Measurements from ENCODE around the gene PAK1IP1. TPM values are rescaled to one million over a fixed set of nuclear protein-coding genes. Genes with fewer than 3 reads are reported as not detected.
"Not testable (repeated sequence)": the region's sequence is repeated elsewhere in the genome, so short reads cannot be mapped to it uniquely, and the experiment has no call there.

PAK1IP1 gene
- total RNA-seq, 1 experiment from 2014 or later, result 34.0 TPM

- H4K20me1 ChIP-seq (ENCODE audit: low read length); H3K9me3 ChIP-seq (ENCODE audit: low read length); intact Hi-C loops (cut with micrococcal nuclease); DNase-seq; H3K9ac ChIP-seq (ENCODE audit: low read length); H3K4me2 ChIP-seq (ENCODE audit: low read length); H3K27ac ChIP-seq (ENCODE audit: low read length); H3K27me3 ChIP-seq (ENCODE audit: low read length); BruUV-seq (replicated peaks); H3K4me3 ChIP-seq (ENCODE audit: low read length); H3K9me2 ChIP-seq (replicated peaks; ENCODE audit: low read length); CTCF ChIA-PET; H2AFZ ChIP-seq (ENCODE audit: low read length); H3F3A ChIP-seq (ENCODE audit: low read length, unreplicated experiment); ATAC-seq: not testable (repeated sequence)
- Histone ChIP-seq H3K79me2 (ENCODE audit: low read length) (peaks cover 81% of the 10 kb centered on the region), H3K4me1 (ENCODE audit: insufficient read depth, low read length) (peaks cover 21% of the 10 kb centered on the region), H3K36me3 (ENCODE audit: low read depth, low read length) (peaks cover 21% of the 10 kb centered on the region)
- POLR2A ChIA-PET (ENCODE audit: unreplicated experiment), result interaction anchor here (0.5 kb wide), 1 partner anchor 29 kb away, joined by 3 read pairs; the partner anchor contains the start of gene TMEM14C
Measured at GRCh38 chr6:10751757-10752156, 57.0 kb downstream of the PAK1IP1 start.

GRCh38 chr6:10756085-10756484, 61.3 kb downstream of the PAK1IP1 start:
- no TSS peak for BruUV-seq (replicated peaks)

More at GRCh38 chr6:10756085-10756484, 61.3 kb downstream of the PAK1IP1 start:
- peaks cover 53% of the 10 kb centered on the region for H3K79me2 ChIP-seq (ENCODE audit: low read length)
- no peaks in the 10 kb centered on the region for H4K20me1 ChIP-seq (ENCODE audit: low read length)
- ChIA-PET CTCF (interaction anchor here (0.7 kb wide), 1 partner anchor 277 kb away, joined by 3 read pairs; no protein-coding TSS in a partner anchor), POLR2A (ENCODE audit: unreplicated experiment) (no interaction called here)
- H3K9me2 ChIP-seq (replicated peaks; ENCODE audit: low read length), result no peaks in the 10 kb centered on the region
- peaks cover 5% of the 10 kb centered on the region for H3F3A ChIP-seq (ENCODE audit: low read length, unreplicated experiment)
- intact Hi-C loops (cut with micrococcal nuclease), result no loop called here
- peaks cover 29% of the 10 kb centered on the region for H3K4me1 ChIP-seq (ENCODE audit: insufficient read depth, low read length)
- no peak overlapping the region for H3K4me3 ChIP-seq (ENCODE audit: low read length)
- peaks cover 35% of the 10 kb centered on the region for H3K36me3 ChIP-seq (ENCODE audit: low read depth, low read length)
- ATAC-seq (no peak), DNase-seq (no peak)
- H3K27ac ChIP-seq (ENCODE audit: low read length), result no peak overlapping the region
- H2AFZ ChIP-seq (ENCODE audit: low read length), result no peak overlapping the region
- H3K9me3 ChIP-seq (ENCODE audit: low read length), result no peaks in the 10 kb centered on the region
- no peak overlapping the region for H3K9ac ChIP-seq (ENCODE audit: low read length)
- no peak overlapping the region for H3K4me2 ChIP-seq (ENCODE audit: low read length)
- no peak for TF ChIP-seq EZH2phosphoT487 (IDR thresholded peaks at IDR 0.05; ENCODE audit: borderline replicate concordance, low read length)
- TF ChIP-seq, protein P1, sequence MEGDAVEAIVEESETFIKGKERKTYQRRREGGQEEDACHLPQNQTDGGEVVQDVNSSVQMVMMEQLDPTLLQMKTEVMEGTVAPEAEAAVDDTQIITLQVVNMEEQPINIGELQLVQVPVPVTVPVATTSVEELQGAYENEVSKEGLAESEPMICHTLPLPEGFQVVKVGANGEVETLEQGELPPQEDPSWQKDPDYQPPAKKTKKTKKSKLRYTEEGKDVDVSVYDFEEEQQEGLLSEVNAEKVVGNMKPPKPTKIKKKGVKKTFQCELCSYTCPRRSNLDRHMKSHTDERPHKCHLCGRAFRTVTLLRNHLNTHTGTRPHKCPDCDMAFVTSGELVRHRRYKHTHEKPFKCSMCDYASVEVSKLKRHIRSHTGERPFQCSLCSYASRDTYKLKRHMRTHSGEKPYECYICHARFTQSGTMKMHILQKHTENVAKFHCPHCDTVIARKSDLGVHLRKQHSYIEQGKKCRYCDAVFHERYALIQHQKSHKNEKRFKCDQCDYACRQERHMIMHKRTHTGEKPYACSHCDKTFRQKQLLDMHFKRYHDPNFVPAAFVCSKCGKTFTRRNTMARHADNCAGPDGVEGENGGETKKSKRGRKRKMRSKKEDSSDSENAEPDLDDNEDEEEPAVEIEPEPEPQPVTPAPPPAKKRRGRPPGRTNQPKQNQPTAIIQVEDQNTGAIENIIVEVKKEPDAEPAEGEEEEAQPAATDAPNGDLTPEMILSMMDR (conservative IDR thresholded peaks at IDR 0.05; ENCODE audit: low read depth, low read length), result no peak
- no peak for TF ChIP-seq EZH2 (IDR thresholded peaks at IDR 0.05; ENCODE audit: low read length, unreplicated experiment)
- H3K27me3 ChIP-seq (ENCODE audit: low read length), result no peaks in the 10 kb centered on the region

Other genes with a start within 250 kb of the PAK1IP1 start
- gene GCNT2, start 173.6 kb upstream of the PAK1IP1 start, total RNA-seq (2014; rRNA removed), result 15.5 and 18.3 TPM in 2 replicates
- 0.80 TPM in 1 of 2 replicates, not detected in the other for gene C6orf52, start 356 bp upstream of the PAK1IP1 start, total RNA-seq (2014; rRNA removed)
- gene TMEM14C, start 28.1 kb downstream of the PAK1IP1 start, total RNA-seq (2014; rRNA removed), result 85.8 and 87.8 TPM in 2 replicates
- gene TMEM14B, start 52.8 kb downstream of the PAK1IP1 start, total RNA-seq (2014; rRNA removed), result 93.8 and 115 TPM in 2 replicates
- 0.11 and 0.12 TPM in 2 replicates for gene MAK, start 143.6 kb downstream of the PAK1IP1 start, total RNA-seq (2014; rRNA removed)
- not detected in 2 replicates for gene GCM2, start 187.1 kb downstream of the PAK1IP1 start, total RNA-seq (2014; rRNA removed)
- 0.07 and 2.4 TPM in 2 replicates for gene SYCP2L, start 192.1 kb downstream of the PAK1IP1 start, total RNA-seq (2014; rRNA removed)